HEK293T (cell line): Measurements from ENCODE around the gene CFAP45.

Source experiments
- CTCF ChIA-PET: fragments of 350-600 bp; formaldehyde crosslinking; extraction: SDS; loops from one replicate; lab custom pipeline; 2021; ENCODE audit warnings: antibody characterized with exemption, inconsistent platforms; lab: Yijun Ruan, JAX
- POLR2A ChIA-PET: fragments of 350-600 bp; formaldehyde crosslinking; extraction: SDS; loops from one replicate; lab custom pipeline; 2020; ENCODE audit warnings: antibody characterized with exemption, inconsistent platforms; lab: Yijun Ruan, JAX
- DNase-seq: peaks from one replicate; pipeline ENCODE4 v3.0.0; 2012; ENCODE audit warnings: mixed read lengths; ENCODE audit errors: extremely low spot score
- ARNT ChIP-seq: fragments of 450-650 bp; IDR thresholded peaks from 2 replicates; pipeline ENCODE4 v1.6.1; 2017; ENCODE audit warnings: mild to moderate bottlenecking
- BHLHE40 ChIP-seq: fragments of 450-650 bp; IDR thresholded peaks from 2 replicates; pipeline ENCODE4 v1.6.1; 2016; ENCODE audit warnings: mild to moderate bottlenecking, moderate library complexity, borderline replicate concordance
- CTBP1 ChIP-seq: fragments of 450-650 bp; IDR thresholded peaks from 2 replicates; pipeline ENCODE4 v1.6.1; 2016; ENCODE audit warnings: borderline replicate concordance
- ELF4 ChIP-seq: fragments of 450-650 bp; IDR thresholded peaks from 2 replicates; pipeline ENCODE4 v1.6.1; 2017; ENCODE audit warnings: antibody characterized with exemption
- FOXA1 ChIP-seq: fragments of 450-650 bp; IDR thresholded peaks from 2 replicates; pipeline ENCODE4 v1.6.1; 2016; ENCODE audit warnings: mild to moderate bottlenecking
- FOXK2 ChIP-seq: fragments of 450-650 bp; IDR thresholded peaks from 2 replicates; pipeline ENCODE4 v1.6.1; 2016; ENCODE audit warnings: mild to moderate bottlenecking
- FOXM1 ChIP-seq: fragments of 450-650 bp; IDR thresholded peaks from 2 replicates; pipeline ENCODE4 v1.6.1; 2017; ENCODE audit warnings: mild to moderate bottlenecking, borderline replicate concordance
- HDGF ChIP-seq: fragments of 450-650 bp; IDR thresholded peaks from 2 replicates; pipeline ENCODE4 v1.6.1; 2017; ENCODE audit warnings: antibody characterized with exemption, borderline replicate concordance
- L3MBTL2 ChIP-seq: fragments of 450-650 bp; conservative IDR thresholded peaks from 2 replicates; pipeline ENCODE4 v1.6.1; 2016; ENCODE audit warnings: mild to moderate bottlenecking
- LEF1 ChIP-seq: fragments of 450-650 bp; IDR thresholded peaks from 2 replicates; pipeline ENCODE4 v1.6.1; 2017; ENCODE audit warnings: mild to moderate bottlenecking, borderline replicate concordance
- NFRKB ChIP-seq: fragments of 450-650 bp; IDR thresholded peaks from 2 replicates; pipeline ENCODE4 v1.6.1; 2016; ENCODE audit warnings: mild to moderate bottlenecking, moderate library complexity
- PKNOX1 ChIP-seq: fragments of 450-650 bp; IDR thresholded peaks from 2 replicates; pipeline ENCODE4 v1.6.1; 2016
- SP1 ChIP-seq: fragments of 450-650 bp; IDR thresholded peaks from 2 replicates; pipeline ENCODE4 v1.6.1; 2017
- SUZ12 ChIP-seq: fragments of 450-650 bp; IDR thresholded peaks from 2 replicates; pipeline ENCODE4 v1.6.1; 2016; ENCODE audit warnings: mild to moderate bottlenecking
- TARDBP ChIP-seq: fragments of 450-650 bp; IDR thresholded peaks from 2 replicates; pipeline ENCODE4 v1.6.1; 2016
- ZNF384 ChIP-seq: fragments of 450-650 bp; IDR thresholded peaks from 2 replicates; pipeline ENCODE4 v1.6.1; 2016

The CFAP45 gene

GRCh38 chr1:159921700-159922504, 21.9 kb upstream of the CFAP45 start:
- ChIA-PET POLR2A (no interaction called here), CTCF (interaction anchor here (0.6 kb wide), 1 partner anchor 84 kb away, joined by 4 read pairs; no protein-coding TSS in a partner anchor)
- TF ChIP-seq LEF1 (no peak), L3MBTL2 (no peak), FOXM1 (no peak), NFRKB (no peak), CTBP1 (no peak), PKNOX1 (no peak), ELF4 (no peak), FOXA1 (no peak), ARNT (no peak), SP1 (no peak), TARDBP (no peak), HDGF (no peak), FOXK2 (no peak), ZNF384 (no peak), BHLHE40 (no peak)
- no peak for DNase-seq

DNA sequence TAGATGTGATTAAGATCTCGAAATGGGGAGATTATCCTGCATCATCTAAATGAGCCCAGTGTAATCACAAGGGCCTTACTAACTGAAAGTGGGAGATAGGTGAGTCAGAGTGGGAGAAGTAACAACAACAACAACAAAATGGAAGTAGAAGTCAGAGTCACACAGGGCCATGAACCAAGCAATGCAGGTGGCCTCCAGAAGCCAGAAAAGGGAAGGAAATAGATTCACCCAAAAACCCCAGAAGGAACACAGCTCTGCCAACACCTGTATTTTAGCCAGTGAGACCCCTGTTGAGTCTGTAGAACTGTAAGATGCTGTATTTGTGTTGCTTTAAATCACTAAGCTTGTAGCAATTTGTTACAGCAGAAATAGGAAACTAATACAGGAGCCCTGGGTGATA, 21.3 kb upstream of the CFAP45 start:
- no peak for TF ChIP-seq LEF1
- TF ChIP-seq L3MBTL2: no peak
- no peak for TF ChIP-seq ELF4
- no peak for TF ChIP-seq FOXK2
- TF ChIP-seq SP1: no peak
- TF ChIP-seq TARDBP: no peak
- TF ChIP-seq FOXA1: no peak
- TF ChIP-seq CTBP1: no peak
- TF ChIP-seq FOXM1: no peak
- TF ChIP-seq SUZ12: no peak
- ChIA-PET POLR2A (no interaction called here), CTCF (interaction anchor here (0.6 kb wide), 1 partner anchor 85 kb away, joined by 4 read pairs; no protein-coding TSS in a partner anchor)
- no peak for DNase-seq

DNA sequence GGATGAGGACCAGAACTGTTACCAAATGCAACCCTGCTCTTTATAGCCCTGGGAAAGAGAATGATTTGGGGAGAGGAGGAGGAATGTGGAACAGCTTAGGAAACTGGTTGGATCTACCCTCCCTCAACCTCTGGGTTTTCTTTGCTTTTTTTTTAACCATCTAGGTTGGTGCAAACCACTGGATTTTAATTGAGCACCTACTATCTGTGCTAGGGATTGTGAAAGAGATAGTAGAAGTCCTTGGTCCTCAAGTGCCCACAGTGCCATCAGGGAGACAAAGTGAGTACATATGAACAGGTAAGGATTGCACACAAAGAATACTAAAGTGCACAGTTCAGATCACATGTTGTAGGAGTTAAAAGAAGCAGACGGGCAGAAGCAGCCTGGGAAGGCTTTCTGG, 20.7 kb upstream of the CFAP45 start:
- CTCF ChIA-PET: no interaction called here

DNA sequence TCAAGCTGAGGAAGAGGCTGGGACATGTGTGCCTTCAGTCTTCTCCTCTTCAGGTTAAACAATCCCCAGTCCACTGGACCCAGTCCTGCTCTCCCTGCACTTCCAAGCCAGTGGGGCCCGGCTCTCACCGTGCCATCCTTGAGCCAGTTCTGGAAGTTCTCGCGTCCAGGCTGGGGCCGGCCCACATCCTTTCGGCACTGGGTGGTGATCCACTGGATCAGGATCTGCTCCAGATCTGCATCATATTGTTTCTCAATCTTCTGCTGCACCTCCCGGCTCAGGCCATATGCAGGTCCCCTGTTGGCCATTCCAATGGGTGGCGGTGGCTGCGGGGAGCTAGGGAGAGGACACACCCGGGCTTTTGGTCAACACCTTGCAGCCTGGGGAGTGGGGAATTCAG, 20.2 kb upstream of the CFAP45 start:
- POLR2A ChIA-PET: no interaction called here
- CTCF ChIA-PET: no interaction called here
- TF ChIP-seq BHLHE40: no peak
- TF ChIP-seq FOXA1: no peak
- TF ChIP-seq ELF4: no peak
- no peak for TF ChIP-seq HDGF
- TF ChIP-seq CTBP1: no peak
- TF ChIP-seq SUZ12: no peak
- TF ChIP-seq TARDBP: no peak
- TF ChIP-seq LEF1: no peak
- no peak for TF ChIP-seq L3MBTL2
- TF ChIP-seq FOXM1: no peak
- TF ChIP-seq ZNF384: no peak
- TF ChIP-seq PKNOX1: no peak
- TF ChIP-seq ARNT: no peak
- DNase-seq: no peak

More for the DNA sequence above, 20.7 kb upstream of the CFAP45 start:
- TF ChIP-seq TARDBP (no peak), HDGF (no peak), ELF4 (no peak), CTBP1 (no peak), FOXA1 (no peak), LEF1 (no peak), ZNF384 (no peak), SP1 (no peak), L3MBTL2 (no peak), FOXM1 (no peak), FOXK2 (no peak), PKNOX1 (no peak), BHLHE40 (no peak), SUZ12 (no peak), ARNT (no peak), NFRKB (no peak)
- no peak for DNase-seq
- POLR2A ChIA-PET: no interaction called here

GRCh38 chr1:159919236-159919865, 19.4 kb upstream of the CFAP45 start:
- no peak for DNase-seq
- CTCF ChIA-PET: interaction anchor here (1.7 kb wide), 1 partner anchor 88 kb away, joined by 4 read pairs; no protein-coding TSS in a partner anchor
- POLR2A ChIA-PET: no interaction called here
- no peak for TF ChIP-seq LEF1
- TF ChIP-seq ARNT: no peak
- TF ChIP-seq ELF4: no peak
- TF ChIP-seq TARDBP: no peak
- TF ChIP-seq L3MBTL2: no peak
